Stimulated activated CD8-positive, alpha-beta memory T cell treated with anti-CD3 and anti-CD28 coated beads, Interleukin-15, amount 100 ng/mL, for 24 hours (primary cell): ENCODE measurements around the gene PFDN5.

ENCODE experiments used
- DNase-seq: peaks from one replicate; pipeline ENCODE4 v3.0.0-alpha.2; 2020; ENCODE audit warnings: low read depth

PFDN5 gene

GRCh38 chr12:53295070-53295890 lies at the start of gene PFDN5:
PFDN5 (plus strand) TSS chr12:53295542; CDS start chr12:53295568, 26 bp downstream.
- peak; percentile 61 for DNase-seq

- DNase-seq: peak; percentile 41
Measured at GRCh38 chr12:53251477-53252348, 43.6 kb upstream of the PFDN5 start.

- DNase-seq: no peak
Measured at GRCh38 chr12:53252349-53252916, 42.9 kb upstream of the PFDN5 start.

GRCh38 chr12:53253298-53253697 lies 42.0 kb upstream of the PFDN5 start:
- no peak for DNase-seq

- DNase-seq: no peak
Measured at GRCh38 chr12:53254816-53255545, 40.4 kb upstream of the PFDN5 start.

GRCh38 chr12:53255996-53256395 lies 39.3 kb upstream of the PFDN5 start:
- DNase-seq: no peak

GRCh38 chr12:53258541-53259539 lies 36.5 kb upstream of the PFDN5 start:
- DNase-seq: no peak

GRCh38 chr12:53259891-53260290 lies 35.5 kb upstream of the PFDN5 start:
- DNase-seq: no peak

- no peak for DNase-seq
Measured at GRCh38 chr12:53265783-53266182, 29.6 kb upstream of the PFDN5 start.

- DNase-seq: no peak
Measured at GRCh38 chr12:53267306-53267998, 27.9 kb upstream of the PFDN5 start.

GRCh38 chr12:53267999-53268629 lies 27.2 kb upstream of the PFDN5 start, which contains the start of gene ESPL1:
ESPL1 (plus strand) TSS chr12:53268299; CDS start chr12:53268767, 468 bp downstream.
- DNase-seq: peak; percentile 62

GRCh38 chr12:53268630-53269562 lies 26.4 kb upstream of the PFDN5 start:
- DNase-seq: no peak

GRCh38 chr12:53274445-53274844 lies 20.9 kb upstream of the PFDN5 start:
- no peak for DNase-seq

GRCh38 chr12:53276511-53276910 lies 18.8 kb upstream of the PFDN5 start:
- no peak for DNase-seq

GRCh38 chr12:53277981-53278380 lies 17.4 kb upstream of the PFDN5 start:
- no peak for DNase-seq

GRCh38 chr12:53279283-53279869 lies 16.0 kb upstream of the PFDN5 start:
- DNase-seq: no peak

- DNase-seq: no peak
Measured at GRCh38 chr12:53279888-53280498, 15.3 kb upstream of the PFDN5 start.

GRCh38 chr12:53286448-53286847 lies 8.9 kb upstream of the PFDN5 start:
- no peak for DNase-seq
